Activated naive CD8-positive, alpha-beta T cell treated with anti-CD3 and anti-CD28 coated beads for 36 hours (primary cell): ENCODE data around the gene PSMG4. TPM values are rescaled to one million over a fixed set of nuclear protein-coding genes. Genes with fewer than 3 reads are reported as not detected.

Experiments
- DNase-seq: peaks from one replicate; pipeline ENCODE4 v3.0.0; 2021
- H3K27ac Mint-ChIP-seq: one replicate; pipeline ENCODE4 v1.8.0; 2022; ENCODE audit warnings: mild to moderate bottlenecking, moderate library complexity, mixed read lengths
- H3K27me3 Mint-ChIP-seq: one replicate; pipeline ENCODE4 v1.8.0; 2022; ENCODE audit warnings: mild to moderate bottlenecking, mixed read lengths
- H3K36me3 Mint-ChIP-seq: one replicate; pipeline ENCODE4 v1.8.0; 2021; ENCODE audit warnings: mild to moderate bottlenecking, mixed read lengths
- H3K4me1 Mint-ChIP-seq: one replicate; pipeline ENCODE4 v1.8.0; 2021; ENCODE audit warnings: mixed read lengths
- H3K4me3 Mint-ChIP-seq: one replicate; pipeline ENCODE4 v1.8.0; 2022; ENCODE audit warnings: mild to moderate bottlenecking, moderate library complexity, mixed read lengths
- H3K9me3 Mint-ChIP-seq: one replicate; pipeline ENCODE4 v1.8.0; 2022; ENCODE audit warnings: mixed read lengths
- total RNA-seq, 2 experiments: library from RNA; stranded (reverse); gene quantifications; one replicate each; pipeline ENCODE4 v1.2.3, GENCODE V29; 2021

PSMG4 gene
- total RNA-seq, 2 experiments from 2014 or later = 36.4 to 38.1 TPM

GRCh38 chr6:3283641-3284435 lies 25.1 kb downstream of the PSMG4 start:
- Mint-ChIP-seq H3K9me3 (no peaks in the 10 kb centered on the region), H3K4me3 (no peak overlapping the region), H3K36me3 (peaks cover 2% of the 10 kb centered on the region), H3K27me3 (no peaks in the 10 kb centered on the region), H3K4me1 (peaks cover 4% of the 10 kb centered on the region), H3K27ac (no peak overlapping the region)
- DNase-seq = no peak

DNA sequence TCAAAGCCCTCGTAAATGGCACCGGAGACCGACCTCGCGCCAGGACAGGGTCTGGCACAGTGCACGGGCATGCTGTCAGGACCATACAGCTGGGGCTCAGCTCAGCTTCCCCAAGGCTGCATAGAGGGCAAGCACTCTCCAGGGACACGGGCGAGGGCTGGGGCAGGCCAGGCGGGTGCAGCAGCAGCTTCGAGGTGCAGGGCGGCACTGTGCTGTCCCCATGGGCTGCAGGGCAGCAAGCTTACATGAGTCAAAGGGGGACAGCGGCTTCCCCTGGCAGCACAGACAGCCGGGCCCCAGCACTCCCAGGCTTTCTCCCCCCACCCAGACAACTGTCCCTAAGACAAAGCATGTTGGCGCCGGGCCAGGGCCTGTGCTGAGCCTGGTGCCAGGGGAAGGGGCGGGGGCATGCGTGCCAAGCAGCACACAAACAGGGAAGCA lies 25.7 kb downstream of the PSMG4 start:
- Mint-ChIP-seq H3K4me3 (no peak overlapping the region), H3K27me3 (no peaks in the 10 kb centered on the region), H3K9me3 (no peaks in the 10 kb centered on the region)

GRCh38 chr6:3285049-3285639 lies 26.4 kb downstream of the PSMG4 start:
- no peak for DNase-seq
- no peaks in the 10 kb centered on the region for H3K27me3 Mint-ChIP-seq
- H3K4me3 Mint-ChIP-seq = no peak overlapping the region
- no peak overlapping the region for H3K27ac Mint-ChIP-seq
- H3K4me1 Mint-ChIP-seq = no peaks in the 10 kb centered on the region
- peaks cover 2% of the 10 kb centered on the region for H3K36me3 Mint-ChIP-seq
- no peaks in the 10 kb centered on the region for H3K9me3 Mint-ChIP-seq

More for the DNA sequence above, 25.7 kb downstream of the PSMG4 start:
- Mint-ChIP-seq H3K4me1 (peaks cover 4% of the 10 kb centered on the region), H3K27ac (no peak overlapping the region), H3K36me3 (peaks cover 2% of the 10 kb centered on the region)
- no peak for DNase-seq

DNA sequence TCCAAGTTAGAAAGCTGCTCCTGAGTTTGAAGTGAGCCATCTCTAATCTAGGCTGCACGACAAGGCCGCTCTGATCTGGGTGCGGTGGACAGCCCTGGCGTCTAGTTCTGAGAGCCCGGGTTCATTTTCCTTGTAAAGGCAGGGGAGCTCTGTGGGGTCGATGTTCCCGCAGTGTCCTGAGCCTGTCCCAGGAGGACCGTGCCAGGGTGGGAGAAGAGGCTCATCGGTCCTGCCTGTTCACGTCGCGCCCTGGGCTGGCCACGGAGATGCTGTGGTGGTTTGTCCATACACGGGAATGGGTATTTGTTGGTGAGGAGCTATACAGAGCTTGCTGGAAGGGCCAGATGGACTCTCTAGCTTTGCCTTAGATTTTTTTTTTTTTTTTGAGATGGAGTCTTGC lies 27.0 kb downstream of the PSMG4 start:
- Mint-ChIP-seq H3K27me3 (no peaks in the 10 kb centered on the region), H3K36me3 (peaks cover 2% of the 10 kb centered on the region), H3K4me3 (no peak overlapping the region), H3K27ac (no peak overlapping the region), H3K9me3 (no peaks in the 10 kb centered on the region), H3K4me1 (no peaks in the 10 kb centered on the region)
- no peak for DNase-seq

GRCh38 chr6:3286641-3287171 lies 28.0 kb downstream of the PSMG4 start:
- H3K27ac Mint-ChIP-seq = no peak overlapping the region
- H3K4me1 Mint-ChIP-seq = no peaks in the 10 kb centered on the region
- H3K27me3 Mint-ChIP-seq = no peaks in the 10 kb centered on the region
- DNase-seq = no peak
- H3K36me3 Mint-ChIP-seq = no peaks in the 10 kb centered on the region
- no peaks in the 10 kb centered on the region for H3K9me3 Mint-ChIP-seq
- H3K4me3 Mint-ChIP-seq = no peak overlapping the region

DNA sequence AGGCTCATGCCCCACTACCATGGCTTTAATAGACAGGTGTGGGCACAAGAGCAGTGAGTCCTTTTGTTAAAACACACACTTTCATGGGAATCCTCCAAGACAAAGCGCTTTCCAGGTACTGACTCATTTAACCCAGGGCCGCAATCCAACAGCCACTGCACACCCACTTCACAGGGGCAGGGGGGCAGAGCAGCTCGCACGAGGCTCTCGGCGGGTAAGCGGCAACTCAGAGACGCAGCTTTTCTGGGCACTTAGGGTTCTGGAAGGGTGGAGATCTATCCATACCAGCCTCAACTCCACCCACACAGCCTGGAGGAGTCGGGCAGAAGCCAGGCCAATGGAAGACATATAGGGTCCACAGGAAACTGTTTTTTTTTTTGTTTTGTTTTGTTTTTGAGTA lies 28.6 kb downstream of the PSMG4 start:
- H3K27me3 Mint-ChIP-seq = no peaks in the 10 kb centered on the region
- DNase-seq = no peak
- H3K27ac Mint-ChIP-seq = no peak overlapping the region
- no peak overlapping the region for H3K4me3 Mint-ChIP-seq
- no peaks in the 10 kb centered on the region for H3K36me3 Mint-ChIP-seq
- H3K9me3 Mint-ChIP-seq = no peaks in the 10 kb centered on the region
- H3K4me1 Mint-ChIP-seq = no peaks in the 10 kb centered on the region

DNA sequence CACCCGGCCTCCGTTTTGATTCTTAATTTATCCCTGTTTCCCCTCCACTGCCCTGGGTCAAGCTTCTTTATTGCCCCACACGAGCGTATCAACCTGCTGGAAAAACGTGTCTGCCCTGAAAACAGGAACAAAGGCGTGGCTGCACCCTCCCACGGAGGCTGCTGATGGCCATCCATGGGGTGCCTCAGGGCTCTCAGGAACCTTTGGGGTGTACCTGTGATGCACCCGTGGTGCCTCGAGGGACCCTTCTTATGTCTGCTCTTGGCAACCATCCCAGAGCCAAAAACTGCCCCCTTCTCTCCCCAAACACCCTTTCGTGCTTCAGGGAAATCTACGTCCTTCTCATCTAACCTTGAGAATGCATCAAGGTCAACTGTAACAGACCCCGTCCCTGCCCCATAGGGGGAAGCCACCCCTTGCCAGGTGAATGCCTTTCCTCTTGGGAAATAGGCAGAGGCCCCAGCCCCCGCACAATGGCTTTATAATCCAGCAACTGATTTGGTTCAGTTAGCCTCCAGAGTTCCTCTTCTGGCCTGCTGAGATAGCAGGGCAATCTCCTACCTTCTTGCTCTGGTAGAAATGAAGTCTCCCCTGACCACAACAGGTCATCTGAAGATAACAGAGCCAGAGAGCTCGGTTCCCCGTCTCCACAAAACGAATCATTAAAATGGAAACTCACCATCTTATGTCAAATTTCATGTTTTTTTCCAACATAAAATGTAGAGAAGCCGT lies 29.4 kb downstream of the PSMG4 start:
- H3K4me3 Mint-ChIP-seq = no peak overlapping the region
- DNase-seq = no peak

GRCh38 chr6:3288711-3289663 lies 30.2 kb downstream of the PSMG4 start:
- no peak for DNase-seq
- H3K4me3 Mint-ChIP-seq = no peak overlapping the region
- no peaks in the 10 kb centered on the region for H3K36me3 Mint-ChIP-seq
- no peaks in the 10 kb centered on the region for H3K4me1 Mint-ChIP-seq
- H3K9me3 Mint-ChIP-seq = no peaks in the 10 kb centered on the region
- H3K27ac Mint-ChIP-seq = no peak overlapping the region
- H3K27me3 Mint-ChIP-seq = no peaks in the 10 kb centered on the region

More for the DNA sequence above, 29.4 kb downstream of the PSMG4 start:
- H3K36me3 Mint-ChIP-seq = no peaks in the 10 kb centered on the region
- no peaks in the 10 kb centered on the region for H3K27me3 Mint-ChIP-seq
- H3K9me3 Mint-ChIP-seq = no peaks in the 10 kb centered on the region
- H3K4me1 Mint-ChIP-seq = no peaks in the 10 kb centered on the region
- H3K27ac Mint-ChIP-seq = peak overlapping the region; percentile 16

GRCh38 chr6:3289664-3290055 lies 30.9 kb downstream of the PSMG4 start:
- H3K27ac Mint-ChIP-seq = no peak overlapping the region
- no peaks in the 10 kb centered on the region for H3K27me3 Mint-ChIP-seq
- DNase-seq = no peak
- H3K9me3 Mint-ChIP-seq = no peaks in the 10 kb centered on the region
- H3K36me3 Mint-ChIP-seq = no peaks in the 10 kb centered on the region
- H3K4me1 Mint-ChIP-seq = no peaks in the 10 kb centered on the region
- no peak overlapping the region for H3K4me3 Mint-ChIP-seq

- Mint-ChIP-seq H3K27me3 (no peaks in the 10 kb centered on the region), H3K4me3 (no peak overlapping the region)
Measured at GRCh38 chr6:3290149-3290930, 31.6 kb downstream of the PSMG4 start.

GRCh38 chr6:3290931-3291211 lies 32.1 kb downstream of the PSMG4 start:
- Mint-ChIP-seq H3K27me3 (no peaks in the 10 kb centered on the region), H3K9me3 (no peaks in the 10 kb centered on the region), H3K27ac (no peak overlapping the region), H3K4me1 (no peaks in the 10 kb centered on the region), H3K4me3 (no peak overlapping the region), H3K36me3 (no peaks in the 10 kb centered on the region)
- no peak for DNase-seq

More at GRCh38 chr6:3290149-3290930, 31.6 kb downstream of the PSMG4 start:
- no peaks in the 10 kb centered on the region for H3K9me3 Mint-ChIP-seq
- H3K4me1 Mint-ChIP-seq = no peaks in the 10 kb centered on the region
- no peak for DNase-seq
- no peak overlapping the region for H3K27ac Mint-ChIP-seq
- no peaks in the 10 kb centered on the region for H3K36me3 Mint-ChIP-seq

GRCh38 chr6:3291346-3291745 lies 32.6 kb downstream of the PSMG4 start:
- H3K9me3 Mint-ChIP-seq = no peaks in the 10 kb centered on the region
- no peaks in the 10 kb centered on the region for H3K36me3 Mint-ChIP-seq
- no peaks in the 10 kb centered on the region for H3K27me3 Mint-ChIP-seq
- no peak overlapping the region for H3K4me3 Mint-ChIP-seq
- DNase-seq = no peak
- no peaks in the 10 kb centered on the region for H3K4me1 Mint-ChIP-seq
- no peak overlapping the region for H3K27ac Mint-ChIP-seq

DNA sequence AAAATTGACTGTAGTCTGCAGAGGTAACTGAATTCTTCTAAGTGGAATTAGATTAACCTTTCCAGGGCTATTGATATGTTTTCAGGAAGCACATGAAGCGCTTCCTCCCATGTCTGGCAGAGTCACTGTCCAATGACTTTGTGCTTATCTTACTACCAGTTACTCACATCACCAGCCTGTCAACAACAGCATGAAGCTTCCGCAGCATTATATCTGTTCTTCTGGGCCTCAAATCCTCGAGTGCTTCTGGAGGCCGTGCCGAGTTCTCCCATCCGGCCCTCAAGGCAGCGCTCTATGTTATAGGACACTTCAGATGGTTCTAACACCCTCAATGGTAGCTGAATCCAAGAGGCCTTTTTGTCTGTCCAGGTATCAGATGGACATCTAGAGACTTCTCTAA lies 33.2 kb downstream of the PSMG4 start:
- Mint-ChIP-seq H3K27me3 (no peaks in the 10 kb centered on the region), H3K4me3 (no peak overlapping the region), H3K36me3 (no peaks in the 10 kb centered on the region), H3K9me3 (no peaks in the 10 kb centered on the region), H3K27ac (no peak overlapping the region), H3K4me1 (no peaks in the 10 kb centered on the region)
- DNase-seq = no peak
